OCI-LY7 (cell line): ENCODE results near the gene NIT1. TPM values are rescaled to one million over a fixed set of nuclear protein-coding genes. Genes with fewer than 3 reads are reported as not detected.
A peak's percentile ranks its signal among the peaks of the same experiment; 100 is the strongest.

Source experiments
- BruUV-seq: library from RNA; stranded (reverse); fragments of 400-500 nt; replicated peaks from 2 replicates; lab custom pipeline; 2021; lab: Mats Ljungman, UMichigan
- CTCF ChIA-PET: fragments of 300-600 bp; sonication (Branson Sonifier 250); formaldehyde crosslinking; loops from one replicate; lab custom pipeline; 2022; ENCODE audit warnings: antibody characterized with exemption; ENCODE audit not compliant: unreplicated experiment; lab: Charles Lee
- POLR2A ChIA-PET: fragments of 300-600 bp; sonication (Branson Sonifier 250); formaldehyde crosslinking; loops from one replicate; lab custom pipeline; 2022; ENCODE audit warnings: antibody characterized with exemption; lab: Charles Lee
- DNase-seq: peaks from one replicate; pipeline ENCODE4 v3.0.0-alpha.2; 2015; ENCODE audit warnings: low spot score
- H2AFZ ChIP-seq: fragments of 200-600 bp; sonication (generic), shearing (Covaris generic); 2 replicates; pipeline ENCODE4 v1.6.1; 2014; ENCODE audit warnings: mild to moderate bottlenecking, antibody characterized with exemption, low read length, moderate library complexity
- H3K27ac ChIP-seq: fragments of 200-600 bp; sonication (generic); 2 replicates; pipeline ENCODE4 v1.5.1; 2014; ENCODE audit warnings: mixed run types, low read depth, mild to moderate bottlenecking, moderate library complexity, low read length, inconsistent platforms; ENCODE audit not compliant: poor library complexity, severe bottlenecking
- H3K36me3 ChIP-seq: fragments of 200-600 bp; sonication (generic); 2 replicates; pipeline ENCODE4 v1.6.1; 2014; ENCODE audit warnings: mild to moderate bottlenecking, antibody characterized with exemption, low read length, moderate library complexity, mixed read lengths; ENCODE audit not compliant: insufficient read depth
- H3K4me1 ChIP-seq: fragments of 200-600 bp; sonication (generic); 2 replicates; pipeline ENCODE4 v1.5.1; 2014; ENCODE audit warnings: mild to moderate bottlenecking, low read length; ENCODE audit not compliant: insufficient read depth, poor library complexity, severe bottlenecking
- H3K4me2 ChIP-seq: fragments of 200-600 bp; sonication (generic); 2 replicates; pipeline ENCODE4 v1.6.1; 2014; ENCODE audit warnings: mild to moderate bottlenecking, low read length
- H3K4me3 ChIP-seq: fragments of 200-600 bp; sonication (generic); 2 replicates; pipeline ENCODE4 v1.5.1; 2014; ENCODE audit warnings: mild to moderate bottlenecking, low read depth, low read length; ENCODE audit not compliant: poor library complexity, severe bottlenecking
- H3K79me2 ChIP-seq: fragments of 200-600 bp; sonication (generic); 2 replicates; pipeline ENCODE4 v1.6.1; 2016; ENCODE audit warnings: low read depth, mild to moderate bottlenecking, low read length, moderate library complexity, mixed read lengths; ENCODE audit not compliant: insufficient read depth
- H3K9me2 ChIP-seq: fragments of 200-600 bp; sonication (generic); 2 replicates; pipeline ENCODE4 v1.6.1; 2016; ENCODE audit warnings: mild to moderate bottlenecking, low read length, mixed read lengths; ENCODE audit not compliant: insufficient read depth
- H3K9me3 ChIP-seq: fragments of 200-600 bp; sonication (generic); 2 replicates; pipeline ENCODE4 v1.6.1; 2014; ENCODE audit warnings: mild to moderate bottlenecking, mixed run types, low read length, mixed read lengths
- H4K20me1 ChIP-seq: fragments of 200-600 bp; sonication (generic); 2 replicates; pipeline ENCODE4 v1.6.1; 2014; ENCODE audit warnings: mild to moderate bottlenecking, antibody characterized with exemption, low read length, moderate library complexity, mixed read lengths; ENCODE audit not compliant: insufficient read depth
- EZH2phosphoT487 ChIP-seq: fragments of 200-600 bp; sonication (generic); IDR thresholded peaks from 2 replicates; pipeline ENCODE4 v1.6.1; 2018; ENCODE audit warnings: low read depth, borderline replicate concordance, mild to moderate bottlenecking, mixed run types, antibody characterized with exemption, low read length, moderate library complexity, mixed read lengths
- intact Hi-C: fragments of 100-400 bp; cut with micrococcal nuclease; formaldehyde crosslinking; loops from one replicate; pipeline ENCODE4 v1.10.0; 2022; ENCODE audit not compliant: unreplicated experiment
- total RNA-seq, 2 experiments: library from RNA; depleted of rRNA in 1 of 2; stranded (reverse); fragments of >200 nt in 1 of 2; shearing (Covaris generic) in 1 of 2; gene quantifications; 2 replicates each; pipeline ENCODE4 v1.2.3, GENCODE V29; 2014 to 2022
- TF ChIP-seq, protein P1 (sequence below): fragments of 200-600 bp; sonication (generic); conservative IDR thresholded peaks from 2 replicates; pipeline ENCODE4 v1.5.1; 2014; ENCODE audit warnings: mild to moderate bottlenecking, antibody characterized with exemption, low read length, moderate library complexity, mixed read lengths

NIT1 gene
- total RNA-seq, 2 experiments from 2014 or later: 42.7 to 46.5 TPM

DNA sequence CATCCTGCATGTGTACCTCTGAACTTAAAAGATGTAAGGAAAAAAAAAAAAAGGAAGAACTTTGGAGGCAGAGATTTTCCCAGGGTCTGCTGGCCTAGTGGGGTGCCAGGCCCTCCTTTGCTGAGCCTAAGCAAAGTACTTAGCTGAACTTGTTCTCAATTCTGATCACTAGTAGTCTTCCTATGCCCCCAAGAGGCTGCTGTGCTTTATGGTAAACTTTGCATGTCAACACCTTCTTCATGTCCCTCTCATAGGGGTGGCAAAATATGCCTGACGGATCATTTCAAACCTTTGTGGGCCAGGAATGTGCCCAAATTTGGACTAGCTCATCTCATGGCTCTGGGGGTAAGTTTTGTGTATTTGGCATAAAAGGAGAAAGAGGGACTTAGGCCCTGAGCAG is 40.0 kb downstream of the NIT1 start:
- Histone ChIP-seq H3K9me2 (no peaks in the 10 kb centered on the region), H2AFZ (no peak overlapping the region), H3K27ac (no peak overlapping the region), H3K4me2 (no peak overlapping the region), H4K20me1 (no peaks in the 10 kb centered on the region), H3K79me2 (peaks cover 13% of the 10 kb centered on the region; the same call in 1 of the 2 replicates), H3K9me3 (no peaks in the 10 kb centered on the region), H3K36me3 (peaks cover 22% of the 10 kb centered on the region; the same call in 1 of the 2 replicates), H3K4me1 (peaks cover 30% of the 10 kb centered on the region), H3K4me3 (no peak overlapping the region)
- intact Hi-C loops: loop anchor here (5.0 kb wide), 1 partner anchor 161 kb away; no protein-coding TSS in a partner anchor
- DNase-seq: no peak
- no TSS peak for BruUV-seq
- no peak for TF ChIP-seq EZH2phosphoT487
- TF ChIP-seq, protein P1, sequence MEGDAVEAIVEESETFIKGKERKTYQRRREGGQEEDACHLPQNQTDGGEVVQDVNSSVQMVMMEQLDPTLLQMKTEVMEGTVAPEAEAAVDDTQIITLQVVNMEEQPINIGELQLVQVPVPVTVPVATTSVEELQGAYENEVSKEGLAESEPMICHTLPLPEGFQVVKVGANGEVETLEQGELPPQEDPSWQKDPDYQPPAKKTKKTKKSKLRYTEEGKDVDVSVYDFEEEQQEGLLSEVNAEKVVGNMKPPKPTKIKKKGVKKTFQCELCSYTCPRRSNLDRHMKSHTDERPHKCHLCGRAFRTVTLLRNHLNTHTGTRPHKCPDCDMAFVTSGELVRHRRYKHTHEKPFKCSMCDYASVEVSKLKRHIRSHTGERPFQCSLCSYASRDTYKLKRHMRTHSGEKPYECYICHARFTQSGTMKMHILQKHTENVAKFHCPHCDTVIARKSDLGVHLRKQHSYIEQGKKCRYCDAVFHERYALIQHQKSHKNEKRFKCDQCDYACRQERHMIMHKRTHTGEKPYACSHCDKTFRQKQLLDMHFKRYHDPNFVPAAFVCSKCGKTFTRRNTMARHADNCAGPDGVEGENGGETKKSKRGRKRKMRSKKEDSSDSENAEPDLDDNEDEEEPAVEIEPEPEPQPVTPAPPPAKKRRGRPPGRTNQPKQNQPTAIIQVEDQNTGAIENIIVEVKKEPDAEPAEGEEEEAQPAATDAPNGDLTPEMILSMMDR: peak; percentile 37; the same call in 1 of the 2 replicates
- ChIA-PET POLR2A (interaction anchor here (0.9 to 1.6 kb wide), 5 partner anchors 8 to 88 kb away, joined by 3 to 6 read pairs (median 4); partner anchors contain the start of gene ARHGAP30), CTCF (interaction anchor here (1.4 kb wide), 1 partner anchor 9 kb away, joined by 6 read pairs; the partner anchor contains the start of gene PPOX)

DNA sequence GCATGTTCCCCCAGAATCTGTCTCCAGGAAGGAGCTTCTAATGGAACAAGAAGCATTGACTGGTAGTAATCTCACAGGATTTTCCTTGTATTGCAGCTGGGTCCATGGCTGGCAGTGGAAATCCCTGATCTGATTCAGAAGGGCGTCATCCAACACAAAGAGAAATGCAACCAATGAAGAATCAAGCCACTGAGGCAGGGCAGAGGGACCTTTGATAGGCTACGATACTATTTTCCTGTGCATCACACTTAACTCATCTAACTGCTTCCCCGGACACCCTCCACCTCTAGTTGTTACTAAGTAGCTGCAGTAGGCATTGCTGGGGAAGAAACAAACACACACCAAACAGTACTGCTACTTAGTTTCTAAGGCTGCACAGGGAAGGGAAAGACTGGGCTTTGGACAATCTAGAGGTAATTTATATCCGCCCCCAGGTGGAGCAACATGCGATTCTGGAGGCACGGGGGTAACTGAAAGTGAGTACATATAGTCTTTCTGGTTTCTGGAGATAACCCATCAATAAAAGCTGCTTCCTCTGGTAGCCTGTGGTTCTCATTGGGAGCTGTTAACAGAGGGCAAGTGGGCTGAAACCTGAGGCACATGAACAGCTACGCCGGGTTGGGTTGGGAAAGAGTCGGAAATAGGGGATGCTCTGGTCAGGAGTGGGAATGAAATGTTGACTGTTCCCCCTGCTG is 40.6 kb downstream of the NIT1 start:
- peak overlapping the region; percentile 82 for H3K4me3 ChIP-seq
- intact Hi-C loops: loop anchor here (5.0 kb wide), 1 partner anchor 161 kb away; no protein-coding TSS in a partner anchor

More for the DNA sequence above, 40.6 kb downstream of the NIT1 start:
- DNase-seq: no peak
- Histone ChIP-seq H3K9me3 (no peaks in the 10 kb centered on the region), H3K27ac (no peak overlapping the region), H3K79me2 (peaks cover 13% of the 10 kb centered on the region; the same call in 1 of the 2 replicates), H3K9me2 (no peaks in the 10 kb centered on the region), H2AFZ (no peak overlapping the region), H3K4me2 (peak overlapping the region; percentile 85), H3K4me1 (peaks cover 25% of the 10 kb centered on the region), H3K36me3 (peaks cover 28% of the 10 kb centered on the region; the same call in 1 of the 2 replicates), H4K20me1 (no peaks in the 10 kb centered on the region)
- TF ChIP-seq, protein P1: no peak
- TF ChIP-seq EZH2phosphoT487: no peak
- TSS peak; percentile 41 for BruUV-seq
- ChIA-PET CTCF (no interaction called here), POLR2A (interaction anchor here (0.5 to 1.6 kb wide), 7 partner anchors 8 to 230 kb away, joined by 3 to 6 read pairs (median 4); partner anchors contain the start of gene ARHGAP30)
